ENCODE data around the gene AXIN1. TPM values are rescaled to one million over a fixed set of nuclear protein-coding genes. Genes with fewer than 3 reads are reported as not detected.

Gene AXIN1
- total and polyA plus RNA-seq, 9 of the 15 experiments (the other 6 are each of a cell fraction or from before 2014, with no cell fraction given): 0.42 to 58.0 (median 25.9) TPM

DNA sequence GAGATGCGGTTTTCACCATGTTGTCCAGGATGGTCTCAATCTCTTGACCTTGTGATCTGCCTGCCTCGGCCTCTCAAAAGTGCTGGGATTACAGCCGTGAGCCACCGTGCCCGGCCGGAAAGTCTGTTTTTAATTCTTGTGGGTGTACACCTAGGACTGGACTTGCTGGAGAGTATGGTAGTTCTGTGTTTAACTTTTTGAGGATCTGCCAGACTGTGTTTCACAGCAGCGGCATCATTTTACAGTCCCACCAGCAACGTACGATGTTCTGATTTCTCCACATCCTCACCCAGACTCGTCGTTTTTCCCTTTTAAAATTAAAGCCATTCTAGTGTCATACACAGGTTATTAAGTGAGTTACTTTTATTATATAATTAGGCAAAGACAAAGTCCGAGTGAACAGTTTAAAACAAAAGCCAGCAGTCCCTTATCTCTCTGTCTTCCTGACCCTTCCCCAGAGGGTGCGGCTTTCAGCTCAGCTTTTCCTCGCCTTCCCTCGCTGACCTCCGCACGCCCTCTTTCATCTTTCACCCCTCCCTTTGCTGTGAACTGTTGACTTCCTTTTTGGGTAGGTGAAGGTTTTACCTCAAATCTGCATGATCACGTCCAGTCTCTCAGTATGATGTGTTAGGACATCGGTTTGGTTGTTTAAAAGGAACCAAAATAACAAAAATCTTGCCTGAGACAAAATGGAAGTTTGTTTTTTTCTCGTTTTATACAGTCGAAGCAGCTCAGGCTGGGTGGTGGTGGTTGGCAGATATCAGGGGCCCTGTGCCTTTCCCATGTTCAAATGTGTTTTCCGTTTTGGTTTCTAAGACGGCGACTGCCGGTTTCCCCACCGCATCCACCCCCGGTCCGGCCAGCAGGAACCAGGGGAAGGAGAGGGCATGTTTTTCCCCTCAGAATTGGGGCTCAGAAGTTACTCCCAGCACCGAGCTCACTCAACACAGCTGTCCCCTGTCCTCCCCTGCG, 99.9 kb downstream of the AXIN1 start (continued):
- TF ChIP-seq GABPB1 (CRISPR knock-in tag; IDR thresholded peaks at IDR 0.05) (no peak), STAT5B (CRISPR knock-in tag; IDR thresholded peaks at IDR 0.05) (no peak), PYGO2 (tag; IDR thresholded peaks at IDR 0.05) (no peak), ZNF197 (CRISPR knock-in tag; IDR thresholded peaks at IDR 0.05; ENCODE audit: low read depth) (peak; percentile 54; the same call in 1 of the 2 replicates), HOXB6 (CRISPR knock-in tag; IDR thresholded peaks at IDR 0.05; ENCODE audit: borderline replicate concordance) (no peak), ZNF140 (CRISPR knock-in tag; IDR thresholded peaks at IDR 0.05) (no peak), ZNF318 (IDR thresholded peaks at IDR 0.05; ENCODE audit: borderline replicate concordance in 1 of 2, low read depth in 1 of 2) (no peak), NEUROD1 (IDR thresholded peaks at IDR 0.05; ENCODE audit: borderline replicate concordance, low read depth, low read length, partially characterized antibody) (no peak), NR2C1 (IDR thresholded peaks at IDR 0.05) (peak; percentile 74), NR2C1 (tag; IDR thresholded peaks at IDR 0.05) (peak; percentile 70), ZFP36 (IDR thresholded peaks at IDR 0.05; ENCODE audit: low read depth, low read length, partially characterized antibody) (no peak), ARID2 (IDR thresholded peaks at IDR 0.05) (no peak), JUND (IDR thresholded peaks at IDR 0.05; ENCODE audit: borderline replicate concordance, low read depth, low read length) (no peak; the same call in 1 of the 2 replicates), JUND (tag; IDR thresholded peaks at IDR 0.05; ENCODE audit: borderline replicate concordance, low read depth, low read length) (peak; percentile 46; the same call in 1 of the 3 replicates), ZFX (CRISPR knock-in tag; IDR thresholded peaks at IDR 0.05) (0 out of 2 replicates have a peak, but pooled peaks have one; percentile 13), ZNF224 (CRISPR knock-in tag; IDR thresholded peaks at IDR 0.05) (no peak), SOX6 (IDR thresholded peaks at IDR 0.05) (peak; percentile 63)
- TF ChIP-seq, protein P1, sequence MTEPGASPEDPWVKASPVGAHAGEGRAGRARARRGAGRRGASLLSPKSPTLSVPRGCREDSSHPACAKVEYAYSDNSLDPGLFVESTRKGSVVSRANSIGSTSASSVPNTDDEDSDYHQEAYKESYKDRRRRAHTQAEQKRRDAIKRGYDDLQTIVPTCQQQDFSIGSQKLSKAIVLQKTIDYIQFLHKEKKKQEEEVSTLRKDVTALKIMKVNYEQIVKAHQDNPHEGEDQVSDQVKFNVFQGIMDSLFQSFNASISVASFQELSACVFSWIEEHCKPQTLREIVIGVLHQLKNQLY (CRISPR knock-in tag; conservative IDR thresholded peaks at IDR 0.05): no peak

All from K562 (cell line).